Measurements from ENCODE around the gene GCNT2.
A peak's percentile ranks its signal among the peaks of the same experiment; 100 is the strongest.
"Not testable (repeated sequence)": the region's sequence is repeated elsewhere in the genome, so short reads cannot be mapped to it uniquely, and the experiment has no call there.

Gene GCNT2

DNA sequence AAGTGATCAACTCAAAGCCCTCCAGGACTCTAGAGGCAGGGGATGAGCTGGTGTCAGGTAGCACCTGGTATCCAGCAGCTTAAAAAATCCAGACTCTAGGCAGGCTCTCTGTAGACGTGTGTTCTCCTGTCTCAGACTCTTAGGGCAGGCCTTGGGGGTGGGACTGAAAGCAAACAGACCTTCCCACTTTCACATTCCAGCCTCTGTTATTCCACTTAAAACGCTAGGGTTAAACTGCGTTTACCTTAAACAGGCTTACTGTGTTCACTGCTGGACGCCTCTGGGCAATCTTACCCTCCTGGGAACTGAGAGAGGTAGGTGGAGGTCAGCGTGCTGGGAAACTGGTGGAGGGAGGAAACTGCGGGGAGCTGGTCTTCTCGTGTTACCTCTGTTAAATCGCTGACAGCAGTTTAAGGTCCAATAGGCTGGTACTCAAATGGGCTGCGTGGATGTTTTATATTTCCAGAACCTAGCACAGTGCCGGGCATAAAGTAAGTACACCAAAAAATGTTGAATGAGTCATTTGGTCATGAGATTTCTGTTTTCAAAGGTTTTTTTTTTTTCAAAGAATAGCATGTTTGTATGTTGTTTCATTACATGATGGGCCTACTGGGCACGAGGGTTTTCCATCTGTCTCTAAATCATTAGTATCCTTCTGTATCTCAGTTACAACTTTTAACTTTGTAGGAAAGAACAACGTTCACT lies at the start of gene GCNT2:
Gene GCNT2 (plus strand): TSS at position 248 of the 705 bp plus-strand sequence. CDS start 7,561 bp downstream, outside the sequence.
- DNase-seq (ENCODE audit: low read depth in 3 of 3) = no peak

GRCh38 chr6:10472634-10473033 lies 48.5 kb upstream of the GCNT2 start:
- DNase-seq (ENCODE audit: low read depth in 3 of 3) = no peak

GRCh38 chr6:10478187-10479040 lies 42.7 kb upstream of the GCNT2 start:
- DNase-seq (ENCODE audit: low read depth in 3 of 3) = no peak

GRCh38 chr6:10479939-10480700 lies 41.0 kb upstream of the GCNT2 start:
- no peak for DNase-seq (ENCODE audit: low read depth in 3 of 3)

DNA sequence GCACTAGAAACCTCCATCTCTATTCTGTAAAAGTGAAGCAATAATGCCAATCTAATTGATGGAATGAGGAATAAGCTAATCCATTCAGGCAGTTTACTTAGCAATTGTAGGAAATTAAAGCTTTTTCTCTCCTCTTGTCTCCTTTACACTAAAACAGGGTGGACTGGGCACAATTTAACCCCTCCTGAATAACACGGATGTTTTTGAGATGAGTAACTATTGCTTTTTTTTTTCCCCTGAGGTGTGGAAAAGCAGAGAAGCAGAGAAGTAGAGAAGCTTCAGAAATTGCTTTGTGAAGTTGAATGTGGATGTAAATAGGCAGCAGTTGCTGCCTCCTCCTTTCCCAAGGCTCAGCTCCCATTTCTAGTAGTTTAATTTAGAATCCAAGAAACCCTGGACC lies 40.0 kb upstream of the GCNT2 start:
- no peak for DNase-seq (ENCODE audit: low read depth in 3 of 3)

- DNase-seq (ENCODE audit: low read depth in 3 of 3) = no peak
These were observed 38.4 kb upstream of the GCNT2 start for GRCh38 chr6:10482636-10483257.

GRCh38 chr6:10484912-10485311 lies 36.2 kb upstream of the GCNT2 start:
- no peak for DNase-seq (ENCODE audit: low read depth in 3 of 3)

GRCh38 chr6:10485406-10485805 lies 35.7 kb upstream of the GCNT2 start:
- no peak for DNase-seq (ENCODE audit: low read depth in 3 of 3)

GRCh38 chr6:10486215-10486614 lies 34.9 kb upstream of the GCNT2 start:
- no peak for DNase-seq (ENCODE audit: low read depth in 3 of 3)

GRCh38 chr6:10486944-10487588 lies 34.1 kb upstream of the GCNT2 start:
- DNase-seq (ENCODE audit: low read depth in 3 of 3) = not testable (repeated sequence)

- DNase-seq (ENCODE audit: low read depth in 3 of 3) = no peak
These were observed 33.4 kb upstream of the GCNT2 start for GRCh38 chr6:10487668-10488327.

GRCh38 chr6:10491463-10491862 lies 29.7 kb upstream of the GCNT2 start:
- no peak for DNase-seq (ENCODE audit: low read depth in 3 of 3)

DNA sequence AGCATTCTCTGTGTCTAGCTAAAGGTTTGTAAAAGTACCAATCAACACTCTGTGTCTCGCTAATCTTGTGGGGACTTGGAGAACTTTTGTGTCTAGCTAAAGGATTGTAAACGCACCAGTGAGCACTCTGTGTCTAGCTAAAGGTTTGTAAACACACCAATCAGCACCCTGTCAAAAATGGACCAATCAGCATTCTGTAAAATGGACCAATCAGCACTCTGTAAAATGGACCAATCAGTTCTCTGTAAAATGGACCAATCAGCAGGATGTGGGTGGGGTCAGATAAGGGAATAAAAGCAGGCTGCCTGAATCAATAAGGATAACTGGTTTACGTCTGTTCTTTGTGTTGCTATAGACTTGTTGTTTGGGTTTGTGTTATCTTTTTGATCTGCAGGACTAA lies 29.2 kb upstream of the GCNT2 start:
- DNase-seq (ENCODE audit: low read depth in 3 of 3) = not testable (repeated sequence)

DNA sequence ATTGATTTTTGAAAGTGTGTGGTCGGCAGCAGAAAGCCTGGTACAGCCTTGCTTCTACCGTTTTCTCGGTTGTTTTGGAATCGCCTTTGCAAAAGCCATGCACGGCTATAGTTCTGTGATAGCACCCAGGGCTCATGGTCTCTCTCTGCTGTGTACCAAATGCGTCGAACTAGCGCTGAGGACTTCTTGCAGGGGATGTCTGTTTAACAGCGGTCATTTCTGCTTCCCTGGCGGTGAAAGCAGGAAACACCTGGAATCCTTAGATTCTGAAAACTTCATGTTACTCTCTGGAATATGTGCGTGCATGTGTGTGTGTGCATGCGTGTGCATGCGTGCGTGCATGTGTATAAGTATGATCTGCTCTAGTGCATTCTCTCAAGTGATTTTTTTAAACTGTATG lies 26.1 kb upstream of the GCNT2 start:
- DNase-seq (ENCODE audit: low read depth in 3 of 3) = no peak

- DNase-seq (ENCODE audit: low read depth in 3 of 3) = no peak
These were observed 15.6 kb upstream of the GCNT2 start for GRCh38 chr6:10505529-10505928.

GRCh38 chr6:10507298-10507697 lies 13.9 kb upstream of the GCNT2 start:
- DNase-seq (ENCODE audit: low read depth in 3 of 3) = no peak

- DNase-seq (ENCODE audit: low read depth in 3 of 3) = no peak
These were observed 13.4 kb upstream of the GCNT2 start for GRCh38 chr6:10507715-10508114.

GRCh38 chr6:10510592-10511367 lies 10.4 kb upstream of the GCNT2 start:
- DNase-seq (ENCODE audit: low read depth in 3 of 3) = peak in 1 of 3 experiments; percentile 17

GRCh38 chr6:10511477-10511876 lies 9.7 kb upstream of the GCNT2 start:
- DNase-seq (ENCODE audit: low read depth in 3 of 3) = no peak

GRCh38 chr6:10513544-10513943 lies 7.6 kb upstream of the GCNT2 start:
- DNase-seq (ENCODE audit: low read depth in 3 of 3) = no peak
